GM15510 (cell line): Measurements from ENCODE around the gene SPTBN1.
A peak's percentile ranks its signal among the peaks of the same experiment; 100 is the strongest.

ENCODE experiments used
- POLR2A ChIP-seq: IDR thresholded peaks from 3 replicates; pipeline ENCODE4 v1.6.1; 2011; ENCODE audit warnings: borderline replicate concordance; ENCODE audit not compliant: insufficient read length; ENCODE audit errors: extremely low read depth

Gene SPTBN1

GRCh38 chr2:54543733-54544396 is 87.7 kb downstream of the SPTBN1 start:
- no peak for TF ChIP-seq POLR2A

DNA sequence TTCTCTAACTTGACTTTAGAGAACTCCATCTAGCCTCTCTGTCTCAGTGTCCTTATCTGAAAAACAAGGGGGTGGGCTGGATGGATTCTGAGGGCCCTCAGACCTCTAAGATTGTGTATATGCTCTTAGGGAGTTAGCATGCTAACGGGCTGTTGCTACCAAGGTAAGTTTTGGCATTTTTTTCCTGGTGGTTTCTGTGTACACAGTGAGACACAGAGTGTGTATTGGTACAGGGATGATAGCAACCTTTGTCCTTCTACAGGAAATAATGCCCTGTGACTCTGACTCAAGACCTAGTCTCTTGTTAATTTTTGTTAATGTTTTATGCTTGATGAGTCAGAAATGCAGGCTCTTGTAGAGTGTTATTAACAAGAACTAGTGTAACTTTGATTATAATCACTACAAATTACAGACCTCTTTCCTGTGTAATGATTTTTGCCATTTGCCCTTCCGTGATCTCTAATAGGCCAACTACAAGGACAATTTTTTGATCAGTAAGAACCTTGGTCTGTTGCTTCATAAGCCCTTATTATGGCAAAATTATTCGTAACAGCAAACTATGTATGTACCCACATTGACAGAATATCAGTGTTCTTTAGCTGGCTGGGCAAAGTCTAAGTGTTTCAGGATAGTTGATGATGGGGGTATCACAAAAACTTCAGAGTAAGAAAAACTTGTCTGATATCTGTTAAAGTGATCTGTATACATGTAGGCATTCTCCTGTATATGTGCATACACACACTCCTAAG is 89.7 kb downstream of the SPTBN1 start:
- no peak for TF ChIP-seq POLR2A

DNA sequence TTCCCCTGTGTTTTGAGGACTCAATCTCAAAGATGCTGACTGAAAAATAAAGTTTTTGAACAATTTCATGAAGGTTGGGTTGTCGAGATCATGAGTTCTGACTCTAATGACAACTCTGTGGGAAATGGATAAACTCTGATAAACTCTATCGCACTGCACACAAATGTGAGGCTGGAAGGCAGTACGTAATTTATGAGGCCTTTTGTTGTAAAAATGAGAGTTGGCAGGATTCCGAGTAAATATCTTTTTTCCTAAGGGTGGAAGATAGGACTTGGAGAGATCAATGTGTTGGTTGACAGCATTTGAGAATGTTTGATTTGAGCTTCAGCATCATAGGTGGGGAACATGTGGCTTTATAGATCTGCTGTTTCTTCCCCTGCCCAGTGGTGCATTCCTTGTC is 90.4 kb downstream of the SPTBN1 start:
- no peak for TF ChIP-seq POLR2A

DNA sequence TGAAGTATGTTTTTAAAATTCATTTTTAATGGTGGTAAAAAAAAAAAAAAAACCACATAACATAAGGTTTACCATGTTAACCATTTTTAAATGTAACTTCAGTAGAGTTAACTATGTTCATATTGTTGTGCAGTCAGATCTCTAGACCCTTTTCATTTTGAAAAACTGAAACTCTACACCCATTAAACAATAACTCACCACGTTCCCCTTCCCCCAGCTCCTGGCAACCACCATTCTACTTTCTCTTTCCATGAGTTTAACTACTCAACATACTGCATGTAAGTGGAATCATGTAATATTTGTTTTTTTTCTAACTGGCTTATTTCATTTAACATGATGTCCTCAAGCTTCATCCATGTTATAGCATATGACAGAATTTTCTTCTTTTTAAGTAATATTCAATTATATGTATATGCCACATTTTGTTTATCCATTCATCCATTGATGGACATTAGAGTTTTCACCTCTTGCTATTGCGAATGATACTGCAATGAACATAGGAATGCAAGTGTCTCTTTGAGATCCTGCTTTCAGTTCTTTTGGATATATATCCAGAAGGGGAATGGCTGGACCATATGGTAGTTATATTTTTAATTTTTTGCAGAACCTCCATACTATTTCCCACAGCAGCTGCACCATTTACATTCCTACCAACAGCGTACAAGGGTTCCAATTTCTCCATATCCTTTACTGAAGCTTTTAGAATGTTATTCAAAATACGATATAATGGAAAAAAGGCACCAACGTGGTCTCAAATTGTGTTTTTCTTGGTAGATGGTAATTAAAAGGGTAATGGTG is 91.0 kb downstream of the SPTBN1 start:
- no peak for TF ChIP-seq POLR2A

DNA sequence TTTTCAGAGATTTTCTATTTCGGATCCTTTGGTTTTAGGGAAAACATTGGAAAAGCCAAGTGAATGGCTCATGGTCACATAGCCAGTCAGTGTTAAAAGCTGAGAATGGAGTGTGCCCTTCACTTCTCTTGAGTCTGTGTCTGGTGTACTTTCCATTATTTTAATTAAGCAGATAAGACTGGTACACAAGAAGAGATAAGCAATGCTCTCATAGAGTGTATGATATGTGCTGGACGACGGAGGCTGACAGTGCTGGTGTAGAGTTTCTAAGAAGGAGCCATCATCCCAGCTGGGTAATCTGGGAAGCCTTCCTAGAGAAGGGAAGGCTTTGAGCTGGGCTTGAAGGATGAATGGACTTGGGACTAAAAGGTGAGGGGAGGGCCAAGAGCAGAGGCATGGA is 93.3 kb downstream of the SPTBN1 start:
- no peak for TF ChIP-seq POLR2A

DNA sequence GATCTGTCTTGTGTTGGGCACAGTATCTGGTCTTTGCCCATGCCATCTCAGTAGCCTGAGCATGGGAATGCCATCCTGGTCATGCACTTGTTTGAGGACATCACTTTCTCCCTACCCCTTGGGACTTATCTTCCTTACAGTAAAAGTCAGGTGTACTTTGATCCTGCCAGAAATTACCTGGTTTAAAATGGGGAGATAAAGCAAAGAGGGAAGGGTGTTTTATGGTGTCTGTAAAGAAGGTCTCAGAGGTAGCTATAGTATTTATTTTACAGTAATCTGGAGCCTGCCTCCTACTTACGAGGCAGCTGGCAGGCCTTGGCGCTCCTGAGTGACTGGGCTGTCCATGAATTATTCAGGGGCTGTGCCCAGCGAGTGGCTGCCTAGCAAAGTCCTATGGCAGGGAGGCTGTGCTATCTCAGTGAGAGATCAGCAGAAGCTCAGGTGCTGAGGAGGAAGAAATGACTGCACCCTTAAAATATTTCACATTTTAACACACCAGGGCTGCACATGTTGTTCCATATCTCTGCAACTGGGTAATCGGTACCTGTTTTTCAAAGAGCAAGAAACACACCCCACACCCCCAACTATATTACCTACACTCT is 93.9 kb downstream of the SPTBN1 start:
- TF ChIP-seq POLR2A, result no peak

DNA sequence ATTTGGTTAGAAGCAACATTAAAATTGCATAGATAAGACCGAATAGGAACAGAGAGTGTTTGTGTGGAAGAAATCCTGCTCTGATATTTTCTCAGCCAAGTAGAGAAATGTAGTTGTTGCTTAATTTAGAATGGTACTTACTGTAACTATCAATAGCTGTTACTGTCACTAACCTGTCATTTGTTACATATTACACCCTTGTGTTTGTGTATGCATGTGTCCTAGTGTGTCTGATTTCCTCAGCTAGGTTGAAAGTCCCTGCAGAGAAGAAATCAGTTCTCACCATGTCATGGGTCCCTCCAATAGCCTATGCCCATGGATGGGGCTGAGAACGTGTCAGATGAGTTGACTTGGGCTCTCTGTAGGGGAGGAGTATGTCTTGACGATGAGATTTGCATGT is 94.4 kb downstream of the SPTBN1 start:
- no peak for TF ChIP-seq POLR2A

DNA sequence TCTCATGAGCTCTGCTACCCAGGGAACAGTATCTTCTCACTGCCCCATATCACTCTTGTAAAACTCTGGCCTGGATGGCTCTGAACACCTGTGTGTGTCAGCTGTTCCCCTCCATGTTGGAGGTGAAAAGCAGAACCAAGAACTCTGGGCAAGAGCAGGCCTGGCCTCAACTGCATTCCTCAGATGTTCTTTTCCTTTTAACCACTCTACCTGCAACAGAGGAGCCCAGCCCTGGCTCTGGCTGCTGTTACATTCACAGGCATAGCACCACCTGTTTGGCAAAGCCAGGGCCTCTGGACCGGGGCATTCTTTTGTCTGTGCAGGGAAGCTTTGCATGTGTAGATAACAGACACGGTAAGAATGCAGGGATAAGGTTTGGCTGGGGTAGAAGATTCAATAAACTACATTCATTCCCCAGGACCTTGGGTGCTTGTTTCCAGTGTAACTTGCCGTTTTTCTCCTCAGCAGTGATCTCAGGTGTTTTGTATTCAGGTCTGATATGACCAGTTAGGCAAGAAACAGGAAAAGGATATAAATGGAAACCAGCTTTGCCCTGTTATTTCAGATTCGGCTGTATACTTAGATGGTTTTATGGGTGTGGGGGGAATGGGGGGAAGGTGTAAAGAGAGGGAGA is 95.1 kb downstream of the SPTBN1 start:
- no peak for TF ChIP-seq POLR2A

- no peak for TF ChIP-seq POLR2A
Observed at GRCh38 chr2:54553075-54553474, 96.9 kb downstream of the SPTBN1 start.

GRCh38 chr2:54553775-54554174 is 97.6 kb downstream of the SPTBN1 start:
- TF ChIP-seq POLR2A, result no peak

- TF ChIP-seq POLR2A, result no peak
Observed at GRCh38 chr2:54555318-54555837, 99.3 kb downstream of the SPTBN1 start.

GRCh38 chr2:54556621-54557121 is 100.5 kb downstream of the SPTBN1 start:
- TF ChIP-seq POLR2A, result no peak

- TF ChIP-seq POLR2A, result no peak
Observed at GRCh38 chr2:54557211-54557600, 101.1 kb downstream of the SPTBN1 start.

GRCh38 chr2:54557601-54558187 is 101.6 kb downstream of the SPTBN1 start:
- TF ChIP-seq POLR2A, result peak; percentile 12
